Small intestine (tissue), 7 donors: ENCODE measurements around the gene SST. TPM values are rescaled to one million over a fixed set of nuclear protein-coding genes. Genes with fewer than 3 reads are reported as not detected.

Experiments
- DNase-seq, 2 donors: peaks; one replicate each; pipeline versions ENCODE4 v3.0.0 to v3.0.0-alpha.2; 2013
- FAIRE-seq: peaks from 2 replicates; lab custom pipeline; 2012; peaks lifted over from hg19 to GRCh38; lab: Jason Lieb, UNC
- H3K27ac ChIP-seq, 3 donors: one replicate each; pipeline ENCODE4 v1.5.1; 2013; ENCODE audit warnings: low read length in 2 of 3, mild to moderate bottlenecking in 2 of 3, control low read depth in 1 of 3, inconsistent platforms in 1 of 3, low read depth in 1 of 3, moderate library complexity in 1 of 3
- H3K27me3 ChIP-seq, 3 donors: one replicate each; pipeline ENCODE4 v1.6.1; 2013; ENCODE audit warnings: low read length in 3 of 3, inconsistent platforms in 1 of 3; ENCODE audit not compliant: control insufficient read depth in 3 of 3, insufficient read depth in 3 of 3
- H3K36me3 ChIP-seq, 3 donors: one replicate each; pipeline ENCODE4 v1.6.1; 2013; ENCODE audit warnings: low read length in 3 of 3, inconsistent platforms in 1 of 3, low read depth in 1 of 3, mild to moderate bottlenecking in 1 of 3, moderate library complexity in 1 of 3; ENCODE audit not compliant: control insufficient read depth in 3 of 3, insufficient read depth in 2 of 3
- H3K4me1 ChIP-seq, 3 donors: one replicate each; pipeline ENCODE4 v1.6.1; 2013; ENCODE audit warnings: low read length in 2 of 3, inconsistent platforms in 1 of 3, low read depth in 1 of 3, mild to moderate bottlenecking in 1 of 3, moderate library complexity in 1 of 3; ENCODE audit not compliant: control insufficient read depth in 3 of 3, insufficient read depth in 2 of 3
- H3K4me3 ChIP-seq, 3 donors: one replicate each; pipeline ENCODE4 v1.5.1; 2013; ENCODE audit warnings: low read length in 3 of 3, control low read depth in 1 of 3, inconsistent platforms in 1 of 3, low read depth in 1 of 3, mild to moderate bottlenecking in 1 of 3, moderate library complexity in 1 of 3
- H3K9me3 ChIP-seq, 2 donors: one replicate each; pipeline ENCODE4 v1.6.1; 2013; ENCODE audit warnings: low read depth in 1 of 2, low read length in 1 of 2; ENCODE audit not compliant: control insufficient read depth in 2 of 2, insufficient read depth in 1 of 2
- WGBS, 3 donors: extraction: QIAGEN DNeasy Blood & Tissue Kit; methylation state at CpG; one replicate each; pipeline ENCODE4 v1.1.7; 2013; 5-methylcytosine and 5-hydroxymethylcytosine counted together
- polyA plus RNA-seq, 4 donors: library from polyadenylated mRNA; stranded (reverse) in 3 of 4; unstranded in 1 of 4; fragments of 200-250 nt in 3 of 4; fragments of 120-200 nt in 1 of 4; gene quantifications; one replicate each; pipeline versions ENCODE4 v1.2.1 to v1.2.3, GENCODE V29; 2013
- donor health status: healthy with polysubstance abuse.
- donor health status: control.
- donor health status: control.
- donor health status: Bipolar disorder and iron deficiency.
- donor health status: healthy.

The SST gene
- polyA plus RNA-seq, 4 donors: 72.7 to 377 (median 143) TPM

GRCh38 chr3:187639927-187640568 lies 30.1 kb downstream of the SST start:
- no peaks in the 10 kb centered on the region for H3K9me3 ChIP-seq
- WGBS, 3 donors: 40 to 56% (median 46%) methylated on average over 5 of the region's 5 CpGs
- FAIRE-seq (no peak), DNase-seq (no peak)
- no peak overlapping the region for H3K27ac ChIP-seq
- H3K4me1 ChIP-seq: no peaks in the 10 kb centered on the region
- H3K36me3 ChIP-seq: no peaks in the 10 kb centered on the region
- no peak overlapping the region for H3K4me3 ChIP-seq
- no peaks in the 10 kb centered on the region for H3K27me3 ChIP-seq

GRCh38 chr3:187636528-187636927 lies 33.7 kb downstream of the SST start:
- Histone ChIP-seq H3K27ac (no peak overlapping the region), H3K4me3 (no peak overlapping the region), H3K4me1 (no peaks in the 10 kb centered on the region), H3K27me3 (no peaks in the 10 kb centered on the region), H3K9me3 (peaks cover 0 to 7% of the 10 kb centered on the region in 2 donors), H3K36me3 (no peaks in the 10 kb centered on the region)
- DNase-seq (no peak), FAIRE-seq (no peak)

- H3K4me3 ChIP-seq: no peak overlapping the region
- H3K4me1 ChIP-seq: no peaks in the 10 kb centered on the region
- 68 to 73% (median 72%) methylated on average over 3 of the region's 3 CpGs for WGBS, 3 donors
- no peak for DNase-seq
- peaks cover 0 to 7% of the 10 kb centered on the region in 2 donors for H3K9me3 ChIP-seq
- no peak for FAIRE-seq
- no peaks in the 10 kb centered on the region for H3K27me3 ChIP-seq
- H3K36me3 ChIP-seq: no peaks in the 10 kb centered on the region
- H3K27ac ChIP-seq: no peak overlapping the region
Measured at GRCh38 chr3:187630404-187630803, 39.8 kb downstream of the SST start.

- Histone ChIP-seq H3K4me3 (no peak overlapping the region), H3K27ac (no peak overlapping the region), H3K27me3 (no peaks in the 10 kb centered on the region), H3K36me3 (no peaks in the 10 kb centered on the region), H3K4me1 (no peaks in the 10 kb centered on the region), H3K9me3 (peaks cover 0 to 6% of the 10 kb centered on the region in 2 donors)
- DNase-seq (no peak), FAIRE-seq (no peak)
- WGBS, 3 donors: 64 to 82% (median 82%) methylated on average over 4 of the region's 4 CpGs
Measured at GRCh38 chr3:187629711-187630110, 40.5 kb downstream of the SST start.

- 42 to 60% (median 58%) methylated on average over 3 of the region's 3 CpGs for WGBS, 3 donors
- H3K9me3 ChIP-seq: no peaks in the 10 kb centered on the region
- no peak for FAIRE-seq
- no peaks in the 10 kb centered on the region for H3K4me1 ChIP-seq
- no peaks in the 10 kb centered on the region for H3K27me3 ChIP-seq
- no peak overlapping the region for H3K27ac ChIP-seq
- H3K36me3 ChIP-seq: no peaks in the 10 kb centered on the region
- DNase-seq: no peak
- H3K4me3 ChIP-seq: no peak overlapping the region
Measured at GRCh38 chr3:187628169-187628568, 42.0 kb downstream of the SST start.

- 68 to 84% (median 77%) methylated on average over 2 of the region's 2 CpGs for WGBS, 3 donors
- no peaks in the 10 kb centered on the region for H3K36me3 ChIP-seq
- no peaks in the 10 kb centered on the region for H3K9me3 ChIP-seq
- no peak overlapping the region for H3K27ac ChIP-seq
- DNase-seq: no peak
- H3K27me3 ChIP-seq: no peaks in the 10 kb centered on the region
- FAIRE-seq: no peak
- H3K4me3 ChIP-seq: no peak overlapping the region
- no peaks in the 10 kb centered on the region for H3K4me1 ChIP-seq
Measured at GRCh38 chr3:187626581-187626980, 43.6 kb downstream of the SST start.

- FAIRE-seq: no peak
Measured at GRCh38 chr3:187624588-187624987, 45.6 kb downstream of the SST start.

GRCh38 chr3:187623285-187623814 lies 46.8 kb downstream of the SST start:
- 49 to 60% (median 58%) methylated on average over 5 of the region's 5 CpGs for WGBS, 3 donors
- no peaks in the 10 kb centered on the region for H3K27me3 ChIP-seq
- FAIRE-seq (no peak), DNase-seq (no peak)
- H3K9me3 ChIP-seq: no peaks in the 10 kb centered on the region
- no peak overlapping the region for H3K27ac ChIP-seq
- H3K36me3 ChIP-seq: no peaks in the 10 kb centered on the region
- H3K4me1 ChIP-seq: no peaks in the 10 kb centered on the region
- H3K4me3 ChIP-seq: no peak overlapping the region

More at GRCh38 chr3:187624588-187624987, 45.6 kb downstream of the SST start:
- WGBS, 3 donors: 44 to 60% (median 52%) methylated on average over 4 of the region's 4 CpGs
- H3K36me3 ChIP-seq: no peaks in the 10 kb centered on the region
- H3K9me3 ChIP-seq: no peaks in the 10 kb centered on the region
- H3K27ac ChIP-seq: no peak overlapping the region
- no peak overlapping the region for H3K4me3 ChIP-seq
- no peaks in the 10 kb centered on the region for H3K27me3 ChIP-seq
- no peaks in the 10 kb centered on the region for H3K4me1 ChIP-seq
- no peak for DNase-seq

GRCh38 chr3:187621881-187622280 lies 48.3 kb downstream of the SST start:
- Histone ChIP-seq H3K27ac (no peak overlapping the region), H3K36me3 (no peaks in the 10 kb centered on the region), H3K4me1 (no peaks in the 10 kb centered on the region), H3K9me3 (no peaks in the 10 kb centered on the region), H3K27me3 (no peaks in the 10 kb centered on the region), H3K4me3 (no peak overlapping the region)
- no peak for DNase-seq
- 50 to 70% (median 53%) methylated on average over 2 of the region's 2 CpGs for WGBS, 3 donors
- no peak for FAIRE-seq
